Epithelial cell of proximal tubule (primary cell): ENCODE data around the gene NECTIN1. TPM values are rescaled to one million over a fixed set of nuclear protein-coding genes. Genes with fewer than 3 reads are reported as not detected.

Source experiments
- DNase-seq: peaks from one replicate; pipeline ENCODE4 v3.0.0-alpha.2; 2011; ENCODE audit warnings: low read depth
- H3K4me3 ChIP-seq: 2 replicates; pipeline ENCODE4 v1.5.1; 2011; ENCODE audit warnings: low read depth, mild to moderate bottlenecking, low read length
- CTCF ChIP-seq: conservative IDR thresholded peaks from 2 replicates; pipeline ENCODE4 v1.5.1; 2012; ENCODE audit warnings: low read depth, mild to moderate bottlenecking, low read length
- total RNA-seq: library from RNA; depleted of rRNA; stranded (reverse); fragments of >200 nt; gene quantifications from 2 replicates; pipeline ENCODE4 v1.2.3, GENCODE V29; 2015

Gene NECTIN1
- total RNA-seq, 1 donor from 2014 or later: 4.7 TPM

DNA sequence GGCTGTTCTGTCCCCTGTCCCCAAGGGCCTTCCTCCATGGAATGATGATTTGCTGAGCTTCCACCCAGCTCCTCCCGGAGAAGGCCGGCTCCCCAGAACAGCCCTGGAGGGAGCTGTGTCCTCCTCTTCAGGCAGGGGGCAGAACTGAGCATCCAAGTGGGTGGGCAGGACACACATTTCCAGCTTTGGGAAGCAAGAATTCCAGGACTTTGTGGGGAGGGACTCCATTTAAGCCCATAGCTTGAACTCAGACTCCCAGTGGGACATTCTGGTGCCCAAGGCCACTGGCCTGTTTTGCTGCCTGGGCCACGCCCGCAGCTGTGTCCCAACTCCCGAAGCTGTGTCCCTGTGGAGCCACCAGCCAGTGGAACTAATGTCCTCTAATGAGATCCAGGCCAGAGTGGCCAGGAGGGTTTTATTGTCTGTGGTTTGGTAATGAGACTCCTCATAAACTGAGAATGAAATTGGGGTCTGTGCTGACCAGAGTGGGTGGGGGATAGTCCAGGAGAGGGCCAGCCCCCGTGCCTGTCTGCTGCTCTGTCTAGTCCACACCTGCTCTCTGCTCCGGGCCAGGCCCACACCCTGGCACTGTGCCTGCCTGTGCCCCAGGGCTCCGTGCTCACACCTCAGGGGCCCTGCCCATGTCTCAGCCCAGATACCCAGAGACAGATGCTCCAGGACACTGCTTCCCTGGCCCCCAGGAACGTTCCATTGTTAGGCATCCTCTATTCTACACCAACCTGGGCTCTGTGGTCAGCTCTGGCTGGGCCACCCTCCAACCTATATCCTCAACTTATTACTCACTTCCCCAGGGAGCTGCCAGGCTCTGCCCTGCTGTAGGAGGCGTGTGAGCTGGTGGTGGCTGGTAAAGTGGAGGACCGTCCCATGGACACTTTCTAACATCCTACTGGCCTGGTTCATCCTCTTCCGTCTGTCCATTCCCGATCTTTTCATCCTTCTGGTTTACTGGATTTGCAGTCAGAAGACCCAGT is 7.6 kb downstream of the NECTIN1 start:
- no peak overlapping the region for H3K4me3 ChIP-seq
- peak; percentile 51 for TF ChIP-seq CTCF
- DNase-seq: no peak

- no peak for TF ChIP-seq CTCF
- DNase-seq: no peak
Observed at GRCh38 chr11:119720311-119720913, 8.6 kb downstream of the NECTIN1 start.

DNA sequence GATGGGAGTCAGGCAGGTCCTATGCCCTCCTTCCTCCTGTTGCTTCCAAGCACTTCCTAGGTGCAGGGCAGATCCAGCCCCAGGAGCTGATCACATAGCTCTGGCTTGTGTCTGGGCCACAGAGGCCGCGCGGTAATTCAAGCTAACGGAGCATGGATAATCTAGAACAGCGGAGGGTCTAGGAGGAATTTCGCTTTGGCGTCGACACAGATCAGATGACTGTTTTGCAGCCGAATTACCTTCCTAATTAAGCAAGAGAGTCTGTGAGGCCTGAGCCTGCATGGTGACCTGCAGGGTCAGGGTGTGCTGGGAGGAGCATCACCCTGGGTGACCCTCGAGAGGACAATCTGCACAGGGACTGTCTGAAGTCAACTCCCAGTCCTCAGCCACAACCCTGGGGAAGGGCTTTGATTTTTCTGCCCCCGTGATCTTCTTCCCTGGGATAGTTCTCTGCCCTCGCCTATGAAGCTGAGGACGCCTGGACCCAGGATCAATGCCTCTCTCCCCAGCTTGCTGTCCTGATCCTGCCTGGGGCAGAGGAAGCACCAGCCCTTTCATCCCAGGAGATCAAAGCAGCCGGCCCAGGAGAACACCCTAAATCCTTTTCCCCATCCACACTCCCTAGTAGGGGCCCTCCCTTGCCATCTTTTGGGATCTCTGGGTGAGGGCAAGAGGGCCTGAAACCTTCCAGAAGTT is 11.0 kb downstream of the NECTIN1 start:
- TF ChIP-seq CTCF: no peak
- no peak overlapping the region for H3K4me3 ChIP-seq
- DNase-seq: no peak

More at GRCh38 chr11:119720311-119720913, 8.6 kb downstream of the NECTIN1 start:
- H3K4me3 ChIP-seq: no peak overlapping the region

DNA sequence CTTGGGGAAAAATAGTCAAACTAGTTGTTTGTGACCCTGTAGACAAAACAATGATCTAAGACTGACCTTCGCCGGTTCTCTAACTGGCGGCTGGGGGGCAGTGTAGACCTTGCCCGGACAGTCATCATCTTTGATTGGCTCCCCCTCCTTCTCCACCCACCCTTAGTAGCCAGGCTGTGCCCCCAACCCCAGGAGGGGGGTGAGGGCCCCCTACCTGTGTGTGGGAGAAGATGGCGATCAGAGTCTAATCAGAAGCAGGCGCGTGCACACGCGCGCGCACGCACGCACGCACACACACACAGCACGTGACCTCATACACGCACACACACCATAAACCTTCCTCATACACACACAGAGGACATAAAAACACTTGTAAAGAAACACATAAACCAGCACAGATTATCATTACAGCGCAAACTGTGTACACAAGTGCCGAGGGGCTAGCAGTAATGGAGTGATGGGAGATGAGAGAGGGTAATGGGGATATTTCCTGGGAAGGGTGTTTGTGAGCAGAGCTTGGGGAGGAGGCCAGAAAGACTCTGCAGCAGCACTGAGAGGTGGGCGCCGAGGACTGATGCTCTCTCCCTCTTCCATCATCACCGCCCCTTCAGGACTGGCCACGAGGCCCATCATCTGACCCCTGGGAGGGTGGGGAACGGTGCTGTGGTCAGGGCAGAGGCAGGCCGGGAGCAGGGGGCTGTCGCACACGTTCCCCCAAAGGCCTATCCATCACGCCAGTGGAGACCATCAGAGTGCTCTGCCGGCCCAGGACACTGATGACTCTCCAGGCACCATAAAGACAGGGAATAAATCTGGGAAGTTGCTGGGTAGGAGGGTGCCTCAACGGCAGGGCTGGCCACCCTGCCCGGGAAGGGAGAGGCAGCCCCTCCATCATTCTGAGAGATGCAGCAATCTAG is 12.2 kb downstream of the NECTIN1 start:
- no peak for DNase-seq
- H3K4me3 ChIP-seq: no peak overlapping the region
- no peak for TF ChIP-seq CTCF

- no peak overlapping the region for H3K4me3 ChIP-seq
- no peak for DNase-seq
- no peak for TF ChIP-seq CTCF
Observed at GRCh38 chr11:119714590-119714989, 14.4 kb downstream of the NECTIN1 start.

DNA sequence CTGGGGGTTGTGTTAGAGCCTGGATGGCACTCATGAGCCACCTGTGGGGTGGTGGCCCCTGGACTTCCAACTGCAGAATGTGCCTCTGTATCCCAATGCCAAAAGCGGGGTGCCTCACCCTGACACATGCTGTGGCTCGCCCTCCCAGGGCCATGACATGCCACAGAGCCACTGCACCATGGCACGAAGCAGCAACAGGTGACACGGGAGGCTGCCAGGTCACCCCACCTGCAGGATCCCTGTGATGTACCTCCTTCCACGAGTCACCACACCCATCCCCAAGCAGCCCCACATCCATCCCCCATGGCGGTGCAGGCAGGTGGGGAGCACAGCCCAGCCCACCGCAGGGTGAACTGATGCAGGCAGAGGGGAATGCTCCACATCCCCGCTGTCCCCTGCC is 14.8 kb downstream of the NECTIN1 start:
- DNase-seq: no peak
- no peak for TF ChIP-seq CTCF
- no peak overlapping the region for H3K4me3 ChIP-seq
